GM18508 (cell line): ENCODE results near the gene ZP1.
"Not testable (repeated sequence)": the region's sequence is repeated elsewhere in the genome, so short reads cannot be mapped to it uniquely, and the experiment has no call there.

ENCODE experiments used
- ATAC-seq: cut with Tn5 transposase; IDR thresholded peaks from one replicate; pipeline ENCODE4 v1.9.1; 2021; ENCODE audit warnings: moderate number of reproducible peaks; ENCODE audit not compliant: insufficient read depth, unreplicated experiment

ZP1 gene

GRCh38 chr11:60866911-60867870 is at the start of gene ZP1:
Gene ZP1 (plus strand): TSS chr11:60867542. CDS start chr11:60867562, 20 bp downstream.
- ATAC-seq = no peak

GRCh38 chr11:60818057-60818456 is 49.3 kb upstream of the ZP1 start:
- no peak for ATAC-seq

GRCh38 chr11:60821827-60822599 is 45.3 kb upstream of the ZP1 start:
- no peak for ATAC-seq

GRCh38 chr11:60823745-60824306 is 43.5 kb upstream of the ZP1 start:
- ATAC-seq = not testable (repeated sequence)

- no peak for ATAC-seq
These were observed 42.2 kb upstream of the ZP1 start for GRCh38 chr11:60825118-60825517.

GRCh38 chr11:60825790-60826189 is 41.6 kb upstream of the ZP1 start:
- ATAC-seq = no peak

GRCh38 chr11:60830478-60831142 is 36.7 kb upstream of the ZP1 start:
- ATAC-seq = peak; percentile 17

- ATAC-seq = peak; percentile 72
These were observed 36.2 kb upstream of the ZP1 start for GRCh38 chr11:60831143-60831500.

- ATAC-seq = no peak
These were observed 35.8 kb upstream of the ZP1 start for GRCh38 chr11:60831501-60832079.

- ATAC-seq = no peak
These were observed 32.4 kb upstream of the ZP1 start for GRCh38 chr11:60834742-60835533.

- no peak for ATAC-seq
These were observed 31.9 kb upstream of the ZP1 start for GRCh38 chr11:60835534-60835846.

- ATAC-seq = no peak
These were observed 30.4 kb upstream of the ZP1 start for GRCh38 chr11:60836866-60837515.

GRCh38 chr11:60838132-60838531 is 29.2 kb upstream of the ZP1 start:
- no peak for ATAC-seq

GRCh38 chr11:60840470-60841430 is 26.6 kb upstream of the ZP1 start:
- ATAC-seq = no peak

GRCh38 chr11:60841797-60842667 is 25.3 kb upstream of the ZP1 start, which contains the start of gene CCDC86:
Gene CCDC86 (plus strand): TSS chr11:60842113. CDS start chr11:60842125, 12 bp downstream.
- peak; percentile 34 for ATAC-seq

- no peak for ATAC-seq
These were observed 24.4 kb upstream of the ZP1 start for GRCh38 chr11:60842668-60843600.
